Measurements from ENCODE around the gene KRCC1. TPM values are rescaled to one million over a fixed set of nuclear protein-coding genes. Genes with fewer than 3 reads are reported as not detected.

Gene KRCC1
- total RNA-seq, 2 donors from 2014 or later: 7.4 to 17.3 TPM

DNA sequence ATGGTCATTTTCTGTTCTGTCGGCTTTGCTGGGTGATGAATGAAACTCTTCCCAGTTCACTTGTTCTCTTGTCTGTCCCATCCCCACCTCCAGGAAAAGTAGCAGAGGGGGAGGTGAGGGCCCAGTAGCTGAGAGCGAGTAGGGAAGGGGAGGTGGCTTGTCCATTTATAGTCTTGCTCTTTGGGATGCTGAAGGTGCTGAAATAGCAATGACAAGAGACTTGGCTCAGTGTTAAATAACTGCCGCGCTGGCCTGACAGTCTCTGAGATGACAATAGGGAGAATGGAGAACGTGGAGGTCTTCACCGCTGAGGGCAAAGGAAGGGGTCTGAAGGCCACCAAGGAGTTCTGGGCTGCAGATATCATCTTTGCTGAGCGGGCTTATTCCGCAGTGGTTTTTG, 12.0 kb upstream of the KRCC1 start, which contains the start of gene SMYD1:
TSS of gene SMYD1 (plus strand) at position 228 of the 400 bp plus-strand sequence. CDS start at position 268, 40 bp downstream.
- no peak within 1 kb of the TSS for H3K4me3 Mint-ChIP-seq
- no peak within 1 kb of the TSS for H3K27ac Mint-ChIP-seq
- H3K9me3 Mint-ChIP-seq: no peaks in the 10 kb centered on the region
- H3K27me3 Mint-ChIP-seq: peaks cover 0 to 2% of the 10 kb centered on the region in 2 donors
- H3K36me3 Mint-ChIP-seq: no peaks in the 10 kb centered on the region
- DNase-seq (ENCODE audit: low spot score) (no peak), ATAC-seq (no peak)
- H3K4me1 Mint-ChIP-seq (ENCODE audit: low read depth in 2 of 2): no peaks in the 10 kb centered on the region

DNA sequence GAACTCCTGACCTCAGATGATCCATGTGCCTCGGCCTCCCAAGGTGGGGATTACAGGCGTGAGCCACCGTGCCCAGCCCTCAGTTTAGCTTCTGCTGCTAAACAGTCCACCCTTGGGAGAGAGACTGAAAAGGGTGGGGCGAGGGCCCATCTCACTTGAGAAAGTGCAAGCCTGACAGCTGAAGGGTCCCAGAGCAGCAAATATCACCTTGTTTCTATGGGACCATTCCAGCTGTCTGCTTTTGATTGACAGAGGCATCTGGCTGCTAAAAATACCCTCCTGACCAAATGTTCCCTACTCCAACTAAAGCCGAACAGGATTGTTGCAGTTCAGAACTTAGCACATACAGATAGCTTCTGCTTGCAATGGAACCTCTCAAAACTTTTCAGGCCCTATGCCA, 11.6 kb upstream of the KRCC1 start:
- H3K9me3 Mint-ChIP-seq: no peaks in the 10 kb centered on the region
- H3K4me1 Mint-ChIP-seq (ENCODE audit: low read depth in 2 of 2): no peaks in the 10 kb centered on the region
- ATAC-seq (no peak), DNase-seq (ENCODE audit: low spot score) (no peak)
- no peak overlapping the region for H3K4me3 Mint-ChIP-seq
- peaks cover 0 to 2% of the 10 kb centered on the region in 2 donors for H3K27me3 Mint-ChIP-seq
- no peaks in the 10 kb centered on the region for H3K36me3 Mint-ChIP-seq
- H3K27ac Mint-ChIP-seq: no peak overlapping the region

DNA sequence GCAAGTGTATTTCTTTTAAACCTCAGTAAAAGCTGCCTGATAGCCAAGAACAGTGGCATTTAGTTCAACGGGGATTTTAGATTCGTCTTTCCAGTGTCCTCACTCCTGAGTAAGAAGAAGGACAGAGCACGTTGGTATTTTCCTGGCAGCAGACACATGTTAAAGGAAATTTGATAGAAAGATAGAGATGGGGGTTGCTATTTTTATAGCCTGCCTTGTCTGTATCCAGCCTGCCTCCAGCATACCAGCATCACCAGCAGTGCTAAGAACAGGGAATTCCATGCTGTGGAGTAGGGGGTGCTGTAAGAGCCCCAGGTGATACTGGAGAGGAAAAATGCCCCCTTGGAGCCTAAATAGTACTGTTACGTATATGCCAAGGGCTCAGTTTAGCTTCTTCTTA, 11.0 kb upstream of the KRCC1 start:
- DNase-seq (ENCODE audit: low spot score) (no peak), ATAC-seq (no peak)
- Mint-ChIP-seq H3K9me3 (no peaks in the 10 kb centered on the region), H3K27me3 (peaks cover 0 to 2% of the 10 kb centered on the region in 2 donors), H3K4me1 (ENCODE audit: low read depth in 2 of 2) (no peaks in the 10 kb centered on the region), H3K36me3 (no peaks in the 10 kb centered on the region), H3K27ac (no peak overlapping the region), H3K4me3 (no peak overlapping the region)

DNA sequence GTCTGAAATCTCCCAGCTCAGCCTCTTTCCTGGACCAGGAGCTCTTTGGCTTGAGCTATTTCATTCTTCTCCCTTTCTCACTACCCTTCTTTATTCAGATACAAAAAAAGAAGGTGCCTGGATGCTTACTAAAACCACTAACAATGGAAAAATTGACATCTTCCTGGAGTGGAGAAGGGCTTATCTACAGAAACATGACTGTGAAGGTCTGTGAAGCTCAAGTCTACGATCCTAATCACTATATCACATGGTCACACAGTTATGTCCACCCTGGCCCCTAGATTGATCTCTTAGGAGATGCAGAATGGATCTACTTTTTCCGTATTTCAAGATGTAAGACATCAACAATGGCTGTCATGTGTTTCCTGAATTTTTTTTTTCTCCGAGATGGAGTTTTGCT, 5.7 kb upstream of the KRCC1 start:
- no peak for DNase-seq (ENCODE audit: low spot score)
- no peak for ATAC-seq
- H3K4me3 Mint-ChIP-seq: no peak overlapping the region
- no peak overlapping the region for H3K27ac Mint-ChIP-seq
- H3K9me3 Mint-ChIP-seq: no peaks in the 10 kb centered on the region
- no peaks in the 10 kb centered on the region for H3K36me3 Mint-ChIP-seq
- H3K27me3 Mint-ChIP-seq: peaks cover 0 to 2% of the 10 kb centered on the region in 2 donors
- peaks cover 12 to 16% of the 10 kb centered on the region in 2 donors for H3K4me1 Mint-ChIP-seq (ENCODE audit: low read depth in 2 of 2)

DNA sequence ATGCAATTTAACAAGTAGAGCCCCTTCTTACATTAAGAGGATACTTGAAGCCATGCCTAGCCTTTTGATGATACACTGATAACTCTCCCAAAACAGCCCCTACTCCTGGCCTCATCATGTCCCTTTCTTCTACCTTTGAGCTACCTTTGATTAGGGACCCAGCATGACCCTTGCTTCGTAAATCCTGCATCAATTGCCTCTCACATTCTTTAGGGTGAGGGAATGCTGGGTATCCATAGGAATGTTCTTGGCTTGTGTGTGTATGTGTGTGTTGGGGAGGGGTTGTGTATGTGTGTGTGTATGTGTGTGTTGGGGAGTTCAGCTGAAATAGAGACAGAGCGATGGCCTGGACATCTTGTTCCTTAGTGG, 5.3 kb upstream of the KRCC1 start:
- Mint-ChIP-seq H3K4me1 (ENCODE audit: low read depth in 2 of 2) (peaks cover 16 to 20% of the 10 kb centered on the region in 2 donors), H3K4me3 (no peak overlapping the region), H3K27ac (no peak overlapping the region), H3K36me3 (no peaks in the 10 kb centered on the region), H3K27me3 (peaks cover 0 to 2% of the 10 kb centered on the region in 2 donors), H3K9me3 (no peaks in the 10 kb centered on the region)
- DNase-seq (ENCODE audit: low spot score) (no peak), ATAC-seq (peak in 1 of 2 donors; percentile 25)

DNA sequence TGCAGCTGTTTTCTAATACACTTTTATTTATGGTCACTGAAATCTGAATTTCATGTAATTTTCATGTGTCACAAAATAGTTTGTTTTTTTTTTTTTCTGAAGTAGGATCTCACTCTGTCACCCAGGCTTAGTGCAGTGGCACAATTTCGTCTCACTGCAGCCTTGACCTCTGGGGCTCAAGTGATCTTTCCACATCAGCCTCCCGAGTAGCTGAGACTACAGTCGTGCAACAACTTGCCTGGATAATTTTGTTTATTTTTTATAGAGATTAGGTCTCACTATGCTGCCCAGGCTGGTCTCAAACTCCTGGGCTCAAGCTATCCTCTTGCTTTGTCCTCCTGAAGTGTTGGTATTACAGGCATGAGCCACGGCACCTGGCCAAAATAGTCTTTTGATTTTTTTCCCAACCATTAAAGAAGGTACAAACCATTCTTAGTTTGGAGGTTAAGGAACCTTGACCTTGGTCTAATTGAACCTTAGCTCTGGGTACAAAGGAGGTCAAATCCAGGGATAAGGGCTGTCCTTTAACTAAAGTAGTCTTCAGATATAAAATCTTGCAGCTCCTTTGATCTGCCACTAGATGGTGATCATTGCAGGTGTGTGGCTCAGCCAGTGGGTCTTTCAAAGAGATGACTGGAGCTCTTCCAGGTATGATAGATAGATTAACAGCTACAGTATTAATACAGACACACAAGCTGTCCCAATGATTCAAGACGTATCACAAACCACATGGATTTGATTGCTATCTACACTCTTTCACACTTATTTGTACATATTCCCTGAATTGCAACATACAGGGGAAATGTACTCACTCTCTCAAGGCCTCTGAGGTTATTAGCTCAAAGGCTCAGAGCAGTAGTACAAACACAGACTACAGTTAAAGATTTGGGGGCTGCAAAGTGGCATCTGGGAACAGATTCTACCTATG, 4.7 kb upstream of the KRCC1 start:
- no peak for DNase-seq (ENCODE audit: low spot score)

DNA sequence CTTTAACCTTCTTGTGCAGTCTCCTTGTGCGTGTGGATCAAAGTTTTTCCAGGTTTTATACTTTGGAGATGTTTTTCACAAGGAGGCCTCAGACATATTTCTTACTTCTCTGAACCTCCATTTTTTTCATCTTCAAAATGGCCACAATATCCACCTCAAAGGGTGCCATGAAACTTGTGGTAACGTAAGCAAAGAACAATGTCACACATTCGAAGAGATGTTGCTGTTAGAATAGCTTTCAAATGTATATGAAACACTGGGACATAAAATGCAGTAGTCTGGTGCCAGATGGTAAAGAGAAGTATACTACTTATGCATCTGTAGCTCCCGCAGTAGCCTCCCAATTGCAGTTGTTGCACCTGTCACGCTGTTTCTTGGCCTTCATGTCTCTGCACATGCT, 2.6 kb upstream of the KRCC1 start:
- H3K27ac Mint-ChIP-seq: peak overlapping the region; percentile 96 to 100
- H3K9me3 Mint-ChIP-seq: no peaks in the 10 kb centered on the region
- ATAC-seq (no peak), DNase-seq (ENCODE audit: low spot score) (no peak)
- peaks cover 38 to 41% of the 10 kb centered on the region in 2 donors for H3K4me1 Mint-ChIP-seq (ENCODE audit: low read depth in 2 of 2)
- H3K4me3 Mint-ChIP-seq: no peak overlapping the region
- H3K36me3 Mint-ChIP-seq: peaks cover 16% of the 10 kb centered on the region
- H3K27me3 Mint-ChIP-seq: no peaks in the 10 kb centered on the region

More for the DNA sequence above, 4.7 kb upstream of the KRCC1 start:
- H3K27ac Mint-ChIP-seq: no peak overlapping the region
- H3K36me3 Mint-ChIP-seq: peaks cover under 1% of the 10 kb centered on the region
- no peaks in the 10 kb centered on the region for H3K27me3 Mint-ChIP-seq
- peak in 1 of 2 donors; percentile 7 for ATAC-seq
- H3K4me3 Mint-ChIP-seq: no peak overlapping the region
- no peaks in the 10 kb centered on the region for H3K9me3 Mint-ChIP-seq
- H3K4me1 Mint-ChIP-seq (ENCODE audit: low read depth in 2 of 2): peaks cover 19 to 22% of the 10 kb centered on the region in 2 donors

DNA sequence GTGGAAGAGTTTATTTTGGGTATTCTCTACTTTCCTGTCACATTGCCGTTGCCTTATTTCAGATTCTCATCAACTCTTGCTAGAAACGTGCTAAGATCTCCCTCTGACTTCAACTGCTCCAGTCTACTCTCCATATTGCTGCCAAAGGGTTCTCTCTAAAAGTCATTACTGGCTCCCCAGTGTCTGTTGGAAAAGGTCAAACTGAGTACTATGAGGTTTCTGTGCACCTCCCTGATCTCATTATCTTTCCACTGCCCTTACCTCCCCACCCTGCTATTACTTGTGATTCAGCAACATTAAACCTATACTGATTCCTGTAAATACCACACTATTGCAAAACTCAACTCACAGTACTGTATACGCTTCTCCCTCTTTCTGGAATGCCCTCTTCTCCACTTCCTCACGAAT, 1.9 kb upstream of the KRCC1 start:
- H3K27ac Mint-ChIP-seq: peak overlapping the region; percentile 96 to 100
- ATAC-seq (no peak), DNase-seq (ENCODE audit: low spot score) (no peak)
- H3K4me1 Mint-ChIP-seq (ENCODE audit: low read depth in 2 of 2): peaks cover 42 to 45% of the 10 kb centered on the region in 2 donors
- H3K27me3 Mint-ChIP-seq: no peaks in the 10 kb centered on the region
- peaks cover 20% of the 10 kb centered on the region for H3K36me3 Mint-ChIP-seq
- no peaks in the 10 kb centered on the region for H3K9me3 Mint-ChIP-seq
- no peak overlapping the region for H3K4me3 Mint-ChIP-seq

DNA sequence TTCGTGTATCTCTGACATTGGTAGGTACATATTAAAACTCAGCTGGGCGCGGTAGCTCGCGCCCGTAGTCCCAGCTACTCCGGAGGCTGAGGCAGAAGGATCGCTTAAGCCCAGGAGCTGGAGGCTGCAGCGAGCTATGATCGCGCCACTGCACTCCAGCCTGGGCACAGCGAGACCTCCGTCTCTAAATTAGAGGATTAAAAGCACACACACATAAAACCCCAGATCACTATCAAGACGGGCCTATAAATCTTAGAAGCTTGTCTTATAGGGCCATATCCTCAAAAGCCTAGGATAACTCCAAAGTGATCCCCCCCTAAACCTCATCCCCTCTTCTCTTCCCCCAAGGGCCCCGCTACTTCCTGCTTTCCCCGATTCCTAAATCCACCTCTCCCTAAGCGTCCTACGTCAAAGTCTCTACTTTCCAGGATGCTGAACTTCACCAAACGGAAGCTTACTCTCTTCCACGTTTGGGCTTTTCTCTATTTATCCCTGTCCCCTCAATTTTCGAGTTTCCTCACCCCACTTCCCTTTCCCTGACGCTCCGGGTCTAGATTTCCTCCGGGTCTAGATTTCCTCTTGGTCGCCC, 707 bp downstream of the KRCC1 start:
- Mint-ChIP-seq H3K4me1 (ENCODE audit: low read depth in 2 of 2) (peaks cover 32 to 36% of the 10 kb centered on the region in 2 donors), H3K27me3 (no peaks in the 10 kb centered on the region), H3K36me3 (peaks cover 20% of the 10 kb centered on the region), H3K9me3 (no peaks in the 10 kb centered on the region), H3K27ac (peak overlapping the region; percentile 96 to 100), H3K4me3 (peak overlapping the region; percentile 96)
- DNase-seq (ENCODE audit: low spot score) (no peak), ATAC-seq (no peak)

DNA sequence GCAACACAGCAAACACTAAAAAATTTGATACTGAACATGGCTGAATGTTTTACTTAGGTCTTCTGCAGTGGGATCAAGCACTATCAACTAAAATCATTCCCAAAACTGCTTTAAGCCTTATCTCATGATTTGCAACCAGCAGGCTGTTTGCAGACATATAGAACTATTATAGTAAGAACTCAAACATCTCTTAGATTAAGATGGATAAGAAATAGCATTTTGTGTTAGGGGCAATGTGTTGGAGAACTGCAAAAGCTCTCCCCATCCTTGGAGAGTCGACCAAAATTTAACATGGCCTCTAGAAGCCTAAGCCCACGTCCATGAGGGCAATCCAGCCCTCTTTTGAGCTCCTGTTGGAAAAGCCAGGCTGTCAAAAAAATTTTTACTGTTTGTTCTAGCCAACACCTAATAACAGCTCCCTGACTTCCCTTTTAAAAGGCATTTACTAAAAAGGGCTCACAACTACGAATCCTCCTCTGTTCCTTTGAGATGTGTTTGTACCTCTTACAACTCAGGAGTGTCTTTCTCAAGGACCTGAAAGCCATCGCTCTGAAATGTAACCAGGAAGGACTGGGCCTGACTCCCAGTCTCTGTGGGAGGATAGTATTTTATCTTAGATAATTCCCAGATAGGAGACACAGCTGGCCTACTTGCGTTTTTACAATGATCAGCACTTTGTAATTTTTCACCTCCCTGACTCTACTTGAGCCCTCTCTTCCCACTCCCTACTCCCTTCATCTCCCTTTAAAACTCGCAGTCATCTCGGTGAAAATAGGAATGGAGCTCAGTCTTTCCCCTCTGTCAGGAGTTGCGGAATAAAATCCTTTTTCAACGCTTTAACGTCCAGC, 1.4 kb downstream of the KRCC1 start:
- no peak for DNase-seq (ENCODE audit: low spot score)
- peaks cover 32 to 36% of the 10 kb centered on the region in 2 donors for H3K4me1 Mint-ChIP-seq (ENCODE audit: low read depth in 2 of 2)

DNA sequence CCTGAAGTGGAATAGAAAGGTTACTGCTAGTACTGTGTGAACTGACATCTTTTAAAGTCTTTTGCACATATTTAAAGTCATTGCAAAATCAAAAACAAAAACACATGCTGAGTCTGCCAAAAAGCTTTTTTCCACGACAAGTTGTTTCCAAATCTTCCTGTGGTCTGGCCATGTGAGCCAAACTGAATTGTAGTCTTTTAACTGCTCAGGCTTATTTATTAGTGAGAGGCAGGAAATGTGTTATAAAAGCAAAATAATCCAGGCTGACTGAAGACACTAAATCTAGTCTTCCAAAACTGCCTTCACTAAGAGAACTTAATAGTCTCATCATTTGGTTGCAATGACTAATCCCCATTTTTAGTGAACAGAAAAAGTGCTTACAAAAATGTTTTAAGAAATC, 2.3 kb downstream of the KRCC1 start:
- ATAC-seq: no peak
- peak overlapping the region; percentile 96 to 100 for H3K27ac Mint-ChIP-seq
- peak overlapping the region; percentile 96 for H3K4me3 Mint-ChIP-seq
- no peak for DNase-seq (ENCODE audit: low spot score)
- peaks cover 20% of the 10 kb centered on the region for H3K36me3 Mint-ChIP-seq
- no peaks in the 10 kb centered on the region for H3K9me3 Mint-ChIP-seq
- peaks cover 32 to 40% of the 10 kb centered on the region in 2 donors for H3K4me1 Mint-ChIP-seq (ENCODE audit: low read depth in 2 of 2)
- no peaks in the 10 kb centered on the region for H3K27me3 Mint-ChIP-seq

More for the DNA sequence above, 1.4 kb downstream of the KRCC1 start:
- H3K27me3 Mint-ChIP-seq: no peaks in the 10 kb centered on the region
- peak overlapping the region; percentile 96 to 100 for H3K27ac Mint-ChIP-seq
- peaks cover 20% of the 10 kb centered on the region for H3K36me3 Mint-ChIP-seq
- H3K9me3 Mint-ChIP-seq: no peaks in the 10 kb centered on the region
- H3K4me3 Mint-ChIP-seq: peak overlapping the region; percentile 96
- ATAC-seq: no peak

DNA sequence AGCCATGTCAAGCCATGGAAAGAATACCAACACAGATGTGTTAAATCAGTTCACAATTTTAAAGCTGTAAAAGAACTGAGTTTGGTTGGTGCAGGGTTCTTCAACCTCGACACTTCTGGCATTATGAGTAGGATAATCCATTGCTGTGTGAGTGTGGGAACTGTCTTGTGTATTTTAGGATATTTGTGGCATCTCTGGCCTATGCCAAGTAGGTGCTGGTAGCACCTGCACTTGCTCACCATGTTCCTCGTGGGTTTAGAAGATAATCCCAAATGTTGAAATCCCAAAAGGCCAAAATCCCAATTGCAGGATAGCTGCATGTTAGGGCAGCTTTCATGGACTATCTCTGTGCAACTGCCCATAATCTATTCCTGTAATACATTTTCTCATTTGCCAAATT, 3.8 kb downstream of the KRCC1 start:
- no peak for DNase-seq (ENCODE audit: low spot score)
- Mint-ChIP-seq H3K4me3 (no peak overlapping the region), H3K9me3 (no peaks in the 10 kb centered on the region)

DNA sequence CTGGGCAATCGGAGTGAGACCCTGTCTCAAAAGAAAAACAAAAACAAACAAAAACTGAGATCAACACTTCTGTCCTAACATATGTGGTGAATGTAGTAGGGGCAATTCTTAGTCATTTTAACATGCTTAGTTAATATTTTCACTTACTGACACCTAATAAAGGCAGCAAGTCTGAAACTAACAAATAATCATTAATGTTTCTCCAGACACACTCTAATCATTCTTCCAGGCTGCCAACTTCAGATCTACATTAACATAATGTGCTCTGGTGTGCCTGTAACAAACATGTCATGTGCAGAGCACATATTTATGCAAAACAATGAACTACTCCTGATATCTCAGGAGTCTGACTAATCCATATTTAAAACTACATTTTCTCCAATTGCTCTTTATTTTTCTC, 6.0 kb downstream of the KRCC1 start:
- H3K27ac Mint-ChIP-seq: no peak overlapping the region
- peaks cover 18 to 30% of the 10 kb centered on the region in 2 donors for H3K4me1 Mint-ChIP-seq (ENCODE audit: low read depth in 2 of 2)
- ATAC-seq (no peak), DNase-seq (ENCODE audit: low spot score) (no peak)
- H3K36me3 Mint-ChIP-seq: peaks cover 13% of the 10 kb centered on the region
- H3K4me3 Mint-ChIP-seq: no peak overlapping the region
- no peaks in the 10 kb centered on the region for H3K9me3 Mint-ChIP-seq
- H3K27me3 Mint-ChIP-seq: no peaks in the 10 kb centered on the region

More for the DNA sequence above, 3.8 kb downstream of the KRCC1 start:
- ATAC-seq: no peak
- Mint-ChIP-seq H3K36me3 (peaks cover 20% of the 10 kb centered on the region), H3K27ac (no peak overlapping the region), H3K27me3 (no peaks in the 10 kb centered on the region), H3K4me1 (ENCODE audit: low read depth in 2 of 2) (peaks cover 32 to 36% of the 10 kb centered on the region in 2 donors)
